ENCODE results near the gene RAD51.
"Not testable (repeated sequence)": the region's sequence is repeated elsewhere in the genome, so short reads cannot be mapped to it uniquely, and the experiment has no call there.

Gene RAD51

GRCh38 chr15:40694688-40695468 is at the start of gene RAD51:
RAD51 (plus strand) TSS chr15:40695174; CDS start chr15:40698759, 3,585 bp downstream.
- no peaks in the 10 kb centered on the region for H3K27me3 ChIP-seq (ENCODE audit: control insufficient read depth, insufficient read depth, low read length)
- peak within 1 kb of the TSS; percentile 98 for H3K9ac ChIP-seq (ENCODE audit: low read depth, low read length)
- H3K4me3 ChIP-seq (ENCODE audit: low read depth, low read length) = peak within 1 kb of the TSS; percentile 99
- no peaks in the 10 kb centered on the region for H3K4me1 ChIP-seq (ENCODE audit: control insufficient read depth, insufficient read depth, low read length)
- peaks cover 5% of the 10 kb centered on the region for H3K36me3 ChIP-seq (ENCODE audit: control insufficient read depth, insufficient read depth, low read length)
- no peaks in the 10 kb centered on the region for H3K9me3 ChIP-seq (ENCODE audit: control insufficient read depth, insufficient read depth, low read length)

- H3K36me3 ChIP-seq (ENCODE audit: control insufficient read depth, insufficient read depth, low read length) = peaks cover under 1% of the 10 kb centered on the region
- H3K4me1 ChIP-seq (ENCODE audit: control insufficient read depth, insufficient read depth, low read length) = no peaks in the 10 kb centered on the region
- H3K9me3 ChIP-seq (ENCODE audit: control insufficient read depth, insufficient read depth, low read length) = no peaks in the 10 kb centered on the region
- H3K4me3 ChIP-seq (ENCODE audit: low read depth, low read length) = no peak overlapping the region
- no peaks in the 10 kb centered on the region for H3K27me3 ChIP-seq (ENCODE audit: control insufficient read depth, insufficient read depth, low read length)
- no peak overlapping the region for H3K9ac ChIP-seq (ENCODE audit: low read depth, low read length)
Observed at GRCh38 chr15:40647523-40647922, 47.5 kb upstream of the RAD51 start.

- H3K4me3 ChIP-seq (ENCODE audit: low read depth, low read length) = no peak overlapping the region
- peaks cover 4% of the 10 kb centered on the region for H3K36me3 ChIP-seq (ENCODE audit: control insufficient read depth, insufficient read depth, low read length)
- no peak overlapping the region for H3K9ac ChIP-seq (ENCODE audit: low read depth, low read length)
- H3K4me1 ChIP-seq (ENCODE audit: control insufficient read depth, insufficient read depth, low read length) = no peaks in the 10 kb centered on the region
- H3K9me3 ChIP-seq (ENCODE audit: control insufficient read depth, insufficient read depth, low read length) = no peaks in the 10 kb centered on the region
- H3K27me3 ChIP-seq (ENCODE audit: control insufficient read depth, insufficient read depth, low read length) = no peaks in the 10 kb centered on the region
Observed at GRCh38 chr15:40650479-40650878, 44.5 kb upstream of the RAD51 start.

GRCh38 chr15:40660686-40661085 is 34.3 kb upstream of the RAD51 start:
- H3K4me3 ChIP-seq (ENCODE audit: low read depth, low read length) = no peak overlapping the region
- no peaks in the 10 kb centered on the region for H3K9me3 ChIP-seq (ENCODE audit: control insufficient read depth, insufficient read depth, low read length)
- H3K27me3 ChIP-seq (ENCODE audit: control insufficient read depth, insufficient read depth, low read length) = no peaks in the 10 kb centered on the region
- peaks cover 3% of the 10 kb centered on the region for H3K36me3 ChIP-seq (ENCODE audit: control insufficient read depth, insufficient read depth, low read length)
- no peak overlapping the region for H3K9ac ChIP-seq (ENCODE audit: low read depth, low read length)
- H3K4me1 ChIP-seq (ENCODE audit: control insufficient read depth, insufficient read depth, low read length) = no peaks in the 10 kb centered on the region

GRCh38 chr15:40664909-40665308 is 30.1 kb upstream of the RAD51 start:
- Histone ChIP-seq H3K9ac (ENCODE audit: low read depth, low read length) (no peak overlapping the region), H3K27me3 (ENCODE audit: control insufficient read depth, insufficient read depth, low read length) (no peaks in the 10 kb centered on the region), H3K4me1 (ENCODE audit: control insufficient read depth, insufficient read depth, low read length) (no peaks in the 10 kb centered on the region), H3K9me3 (ENCODE audit: control insufficient read depth, insufficient read depth, low read length) (no peaks in the 10 kb centered on the region), H3K4me3 (ENCODE audit: low read depth, low read length) (no peak overlapping the region), H3K36me3 (ENCODE audit: control insufficient read depth, insufficient read depth, low read length) (no peaks in the 10 kb centered on the region)

GRCh38 chr15:40676290-40676689 is 18.7 kb upstream of the RAD51 start:
- H3K4me3 ChIP-seq (ENCODE audit: low read depth, low read length); H3K4me1 ChIP-seq (ENCODE audit: control insufficient read depth, insufficient read depth, low read length): not testable (repeated sequence)

GRCh38 chr15:40676906-40677305 is 18.1 kb upstream of the RAD51 start:
- H3K4me3 ChIP-seq (ENCODE audit: low read depth, low read length); H3K27me3 ChIP-seq (ENCODE audit: control insufficient read depth, insufficient read depth, low read length); H3K9me3 ChIP-seq (ENCODE audit: control insufficient read depth, insufficient read depth, low read length); H3K9ac ChIP-seq (ENCODE audit: low read depth, low read length); H3K4me1 ChIP-seq (ENCODE audit: control insufficient read depth, insufficient read depth, low read length); H3K36me3 ChIP-seq (ENCODE audit: control insufficient read depth, insufficient read depth, low read length): not testable (repeated sequence)

More at GRCh38 chr15:40676290-40676689, 18.7 kb upstream of the RAD51 start:
- H3K27me3 ChIP-seq (ENCODE audit: control insufficient read depth, insufficient read depth, low read length); H3K9me3 ChIP-seq (ENCODE audit: control insufficient read depth, insufficient read depth, low read length); H3K36me3 ChIP-seq (ENCODE audit: control insufficient read depth, insufficient read depth, low read length); H3K9ac ChIP-seq (ENCODE audit: low read depth, low read length): not testable (repeated sequence)

GRCh38 chr15:40680151-40680550 is 14.8 kb upstream of the RAD51 start:
- no peaks in the 10 kb centered on the region for H3K36me3 ChIP-seq (ENCODE audit: control insufficient read depth, insufficient read depth, low read length)
- H3K27me3 ChIP-seq (ENCODE audit: control insufficient read depth, insufficient read depth, low read length) = no peaks in the 10 kb centered on the region
- no peaks in the 10 kb centered on the region for H3K9me3 ChIP-seq (ENCODE audit: control insufficient read depth, insufficient read depth, low read length)
- no peaks in the 10 kb centered on the region for H3K4me1 ChIP-seq (ENCODE audit: control insufficient read depth, insufficient read depth, low read length)
- H3K4me3 ChIP-seq (ENCODE audit: low read depth, low read length) = no peak overlapping the region
- no peak overlapping the region for H3K9ac ChIP-seq (ENCODE audit: low read depth, low read length)

GRCh38 chr15:40680959-40681358 is 14.0 kb upstream of the RAD51 start:
- not testable (repeated sequence) for H3K4me1 ChIP-seq (ENCODE audit: control insufficient read depth, insufficient read depth, low read length); H3K9ac ChIP-seq (ENCODE audit: low read depth, low read length); H3K4me3 ChIP-seq (ENCODE audit: low read depth, low read length); H3K36me3 ChIP-seq (ENCODE audit: control insufficient read depth, insufficient read depth, low read length); H3K9me3 ChIP-seq (ENCODE audit: control insufficient read depth, insufficient read depth, low read length); H3K27me3 ChIP-seq (ENCODE audit: control insufficient read depth, insufficient read depth, low read length)

- Histone ChIP-seq H3K4me3 (ENCODE audit: low read depth, low read length) (no peak overlapping the region), H3K27me3 (ENCODE audit: control insufficient read depth, insufficient read depth, low read length) (no peaks in the 10 kb centered on the region), H3K4me1 (ENCODE audit: control insufficient read depth, insufficient read depth, low read length) (no peaks in the 10 kb centered on the region), H3K9me3 (ENCODE audit: control insufficient read depth, insufficient read depth, low read length) (peaks cover 2% of the 10 kb centered on the region), H3K9ac (ENCODE audit: low read depth, low read length) (no peak overlapping the region), H3K36me3 (ENCODE audit: control insufficient read depth, insufficient read depth, low read length) (no peaks in the 10 kb centered on the region)
Observed at GRCh38 chr15:40684381-40684780, 10.6 kb upstream of the RAD51 start.

GRCh38 chr15:40685376-40685775 is 9.6 kb upstream of the RAD51 start:
- no peaks in the 10 kb centered on the region for H3K4me1 ChIP-seq (ENCODE audit: control insufficient read depth, insufficient read depth, low read length)
- no peaks in the 10 kb centered on the region for H3K36me3 ChIP-seq (ENCODE audit: control insufficient read depth, insufficient read depth, low read length)
- H3K4me3 ChIP-seq (ENCODE audit: low read depth, low read length) = no peak overlapping the region
- peaks cover 2% of the 10 kb centered on the region for H3K9me3 ChIP-seq (ENCODE audit: control insufficient read depth, insufficient read depth, low read length)
- H3K9ac ChIP-seq (ENCODE audit: low read depth, low read length) = no peak overlapping the region
- no peaks in the 10 kb centered on the region for H3K27me3 ChIP-seq (ENCODE audit: control insufficient read depth, insufficient read depth, low read length)

- no peak overlapping the region for H3K4me3 ChIP-seq (ENCODE audit: low read depth, low read length)
- no peaks in the 10 kb centered on the region for H3K36me3 ChIP-seq (ENCODE audit: control insufficient read depth, insufficient read depth, low read length)
- H3K9me3 ChIP-seq (ENCODE audit: control insufficient read depth, insufficient read depth, low read length) = peaks cover 2% of the 10 kb centered on the region
- peak overlapping the region; percentile 24 for H3K9ac ChIP-seq (ENCODE audit: low read depth, low read length)
- no peaks in the 10 kb centered on the region for H3K4me1 ChIP-seq (ENCODE audit: control insufficient read depth, insufficient read depth, low read length)
- H3K27me3 ChIP-seq (ENCODE audit: control insufficient read depth, insufficient read depth, low read length) = no peaks in the 10 kb centered on the region
Observed at GRCh38 chr15:40688932-40689799, 5.8 kb upstream of the RAD51 start.

Data from iPS-15b (cell line).